Panc1 (cell line): ENCODE data around the gene IVD. TPM values are rescaled to one million over a fixed set of nuclear protein-coding genes. Genes with fewer than 3 reads are reported as not detected.

Experiments
- ATAC-seq: fragments of 200-7000 bp; cut with Tn5 transposase; 2 replicates; pipeline ENCODE4 v1.9.1; 2020; ENCODE audit warnings: mild to moderate bottlenecking, moderate library complexity
- BruUV-seq: library from RNA; stranded (reverse); fragments of 400-500 nt; replicated peaks from 2 replicates; lab custom pipeline; 2021; lab: Mats Ljungman, UMichigan
- CTCF ChIA-PET: fragments of 300-600 bp; sonication (Branson Sonifier 250); formaldehyde crosslinking; loops from one replicate; lab custom pipeline; 2022; ENCODE audit warnings: antibody characterized with exemption; lab: Charles Lee
- POLR2A ChIA-PET: fragments of 300-600 bp; sonication (Branson Sonifier 250); formaldehyde crosslinking; loops from one replicate; lab custom pipeline; 2022; ENCODE audit warnings: antibody characterized with exemption; lab: Charles Lee
- DNase-seq: peaks from one replicate; pipeline ENCODE4 v3.0.0-alpha.2; 2010; ENCODE audit warnings: low read depth, low spot score
- H3K27ac ChIP-seq: 2 replicates; pipeline ENCODE4 v1.5.1; 2011; ENCODE audit warnings: mild to moderate bottlenecking, low read length, inconsistent platforms
- H3K27me3 ChIP-seq: fragments of 200-500 bp; sonication (Bioruptor generic); 2 replicates; pipeline ENCODE4 v1.6.0; 2014; ENCODE audit warnings: low read length, inconsistent platforms; ENCODE audit not compliant: control insufficient read depth, insufficient read depth
- H3K36me3 ChIP-seq: fragments of 200-500 bp; sonication (Bioruptor generic); 2 replicates; pipeline ENCODE4 v1.5.1; 2014; ENCODE audit warnings: inconsistent platforms, mild to moderate bottlenecking, low read length, moderate library complexity; ENCODE audit not compliant: control insufficient read depth, insufficient read depth
- H3K4me1 ChIP-seq: 2 replicates; pipeline ENCODE4 v1.5.1; 2011; ENCODE audit warnings: inconsistent platforms, mild to moderate bottlenecking, low read length, moderate library complexity; ENCODE audit not compliant: control insufficient read depth, insufficient read depth
- H3K4me3 ChIP-seq, 2 experiments: 2 replicates each; pipeline ENCODE4 v1.5.1; 2011 to 2012; ENCODE audit warnings: low read depth in 2 of 2, low read length in 2 of 2, mild to moderate bottlenecking in 2 of 2, inconsistent platforms in 1 of 2, moderate library complexity in 1 of 2
- H3K9me3 ChIP-seq: fragments of 200-500 bp; sonication (Bioruptor generic); 2 replicates; pipeline ENCODE4 v1.5.1; 2014; ENCODE audit warnings: low read depth, mild to moderate bottlenecking, inconsistent platforms, low read length, moderate library complexity; ENCODE audit not compliant: control insufficient read depth, insufficient read depth
- POLR2AphosphoS5 ChIP-seq: IDR thresholded peaks from 2 replicates; pipeline ENCODE4 v1.6.1; 2012; ENCODE audit warnings: mild to moderate bottlenecking, low read depth, low read length, moderate library complexity
- SIN3A ChIP-seq: IDR thresholded peaks from 2 replicates; pipeline ENCODE4 v1.6.1; 2012; ENCODE audit warnings: low read depth, mild to moderate bottlenecking, low read length, moderate library complexity, borderline replicate concordance; ENCODE audit not compliant: insufficient read depth
- TCF7L2 ChIP-seq: IDR thresholded peaks from 2 replicates; pipeline ENCODE4 v1.6.1; 2011; ENCODE audit warnings: mild to moderate bottlenecking, low read depth, low read length, inconsistent platforms
- in situ Hi-C: cut with HindIII; loops from 2 replicates; pipeline ENCODE4 v1.10.0; 2016; ENCODE audit warnings: low sequenced_read_pairs, low pct_unique_long_range_greater_than_20kb
- intact Hi-C: fragments of 100-400 bp; cut with micrococcal nuclease; formaldehyde crosslinking; loops from one replicate; pipeline ENCODE4 v1.10.0; 2022; ENCODE audit not compliant: unreplicated experiment
- total RNA-seq: library from RNA; stranded (reverse); gene quantifications from one replicate; pipeline ENCODE4 v1.2.1, GENCODE V29; 2021; ENCODE audit not compliant: unreplicated experiment
- TF ChIP-seq, protein P1 (sequence below): fragments of 450-650 bp; IDR thresholded peaks from 2 replicates; pipeline ENCODE4 v1.5.1; 2017; ENCODE audit warnings: mild to moderate bottlenecking
- TF ChIP-seq, protein P2 (sequence below), 2 experiments: IDR thresholded peaks; 2 replicates each; pipeline ENCODE4 v1.6.1; 2011 to 2012; ENCODE audit warnings: low read depth in 2 of 2, control low read depth in 1 of 2, low read length in 1 of 2, mild to moderate bottlenecking in 1 of 2, moderate library complexity in 1 of 2; ENCODE audit not compliant: insufficient read depth in 1 of 2

IVD gene
- total RNA-seq, 1 experiment from 2014 or later: 74.6 TPM

DNA sequence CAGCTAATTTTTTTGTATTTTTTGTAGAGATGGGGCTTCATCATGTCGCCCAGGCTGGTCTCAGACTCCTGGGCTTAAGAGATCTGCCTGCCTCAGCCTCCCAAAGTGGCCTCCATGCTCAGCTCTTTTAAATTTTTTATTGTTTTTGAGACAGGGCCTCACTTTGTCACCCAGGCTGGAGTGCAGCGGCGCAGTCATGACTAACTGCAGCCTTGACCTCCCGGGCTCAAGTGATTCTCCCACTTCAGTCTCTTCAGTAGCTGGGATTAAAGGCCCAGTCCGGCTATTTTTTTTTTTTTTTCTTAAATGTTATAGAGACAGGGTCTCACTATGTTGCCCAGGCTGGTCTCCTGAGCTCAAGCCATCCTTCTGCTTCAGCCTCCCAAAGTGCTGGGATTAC, 20.1 kb downstream of the IVD start:
- no peak for ATAC-seq
- DNase-seq: no peak
- Histone ChIP-seq H3K36me3 (no peaks in the 10 kb centered on the region), H3K27me3 (no peaks in the 10 kb centered on the region), H3K4me3 (no peak overlapping the region), H3K27ac (no peak overlapping the region), H3K9me3 (no peaks in the 10 kb centered on the region), H3K4me1 (peaks cover 12% of the 10 kb centered on the region)
- POLR2A ChIA-PET: no interaction called here
- no TSS peak for BruUV-seq
- CTCF ChIA-PET: no interaction called here
- in situ Hi-C loops (no loop called here), intact Hi-C loops (no loop called here)
- TF ChIP-seq POLR2AphosphoS5 (no peak), SIN3A (no peak), TCF7L2 (no peak)
- TF ChIP-seq, protein P1, sequence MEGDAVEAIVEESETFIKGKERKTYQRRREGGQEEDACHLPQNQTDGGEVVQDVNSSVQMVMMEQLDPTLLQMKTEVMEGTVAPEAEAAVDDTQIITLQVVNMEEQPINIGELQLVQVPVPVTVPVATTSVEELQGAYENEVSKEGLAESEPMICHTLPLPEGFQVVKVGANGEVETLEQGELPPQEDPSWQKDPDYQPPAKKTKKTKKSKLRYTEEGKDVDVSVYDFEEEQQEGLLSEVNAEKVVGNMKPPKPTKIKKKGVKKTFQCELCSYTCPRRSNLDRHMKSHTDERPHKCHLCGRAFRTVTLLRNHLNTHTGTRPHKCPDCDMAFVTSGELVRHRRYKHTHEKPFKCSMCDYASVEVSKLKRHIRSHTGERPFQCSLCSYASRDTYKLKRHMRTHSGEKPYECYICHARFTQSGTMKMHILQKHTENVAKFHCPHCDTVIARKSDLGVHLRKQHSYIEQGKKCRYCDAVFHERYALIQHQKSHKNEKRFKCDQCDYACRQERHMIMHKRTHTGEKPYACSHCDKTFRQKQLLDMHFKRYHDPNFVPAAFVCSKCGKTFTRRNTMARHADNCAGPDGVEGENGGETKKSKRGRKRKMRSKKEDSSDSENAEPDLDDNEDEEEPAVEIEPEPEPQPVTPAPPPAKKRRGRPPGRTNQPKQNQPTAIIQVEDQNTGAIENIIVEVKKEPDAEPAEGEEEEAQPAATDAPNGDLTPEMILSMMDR: no peak
- TF ChIP-seq, protein P2, sequence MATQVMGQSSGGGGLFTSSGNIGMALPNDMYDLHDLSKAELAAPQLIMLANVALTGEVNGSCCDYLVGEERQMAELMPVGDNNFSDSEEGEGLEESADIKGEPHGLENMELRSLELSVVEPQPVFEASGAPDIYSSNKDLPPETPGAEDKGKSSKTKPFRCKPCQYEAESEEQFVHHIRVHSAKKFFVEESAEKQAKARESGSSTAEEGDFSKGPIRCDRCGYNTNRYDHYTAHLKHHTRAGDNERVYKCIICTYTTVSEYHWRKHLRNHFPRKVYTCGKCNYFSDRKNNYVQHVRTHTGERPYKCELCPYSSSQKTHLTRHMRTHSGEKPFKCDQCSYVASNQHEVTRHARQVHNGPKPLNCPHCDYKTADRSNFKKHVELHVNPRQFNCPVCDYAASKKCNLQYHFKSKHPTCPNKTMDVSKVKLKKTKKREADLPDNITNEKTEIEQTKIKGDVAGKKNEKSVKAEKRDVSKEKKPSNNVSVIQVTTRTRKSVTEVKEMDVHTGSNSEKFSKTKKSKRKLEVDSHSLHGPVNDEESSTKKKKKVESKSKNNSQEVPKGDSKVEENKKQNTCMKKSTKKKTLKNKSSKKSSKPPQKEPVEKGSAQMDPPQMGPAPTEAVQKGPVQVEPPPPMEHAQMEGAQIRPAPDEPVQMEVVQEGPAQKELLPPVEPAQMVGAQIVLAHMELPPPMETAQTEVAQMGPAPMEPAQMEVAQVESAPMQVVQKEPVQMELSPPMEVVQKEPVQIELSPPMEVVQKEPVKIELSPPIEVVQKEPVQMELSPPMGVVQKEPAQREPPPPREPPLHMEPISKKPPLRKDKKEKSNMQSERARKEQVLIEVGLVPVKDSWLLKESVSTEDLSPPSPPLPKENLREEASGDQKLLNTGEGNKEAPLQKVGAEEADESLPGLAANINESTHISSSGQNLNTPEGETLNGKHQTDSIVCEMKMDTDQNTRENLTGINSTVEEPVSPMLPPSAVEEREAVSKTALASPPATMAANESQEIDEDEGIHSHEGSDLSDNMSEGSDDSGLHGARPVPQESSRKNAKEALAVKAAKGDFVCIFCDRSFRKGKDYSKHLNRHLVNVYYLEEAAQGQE (IDR thresholded peaks at IDR 0.05; ENCODE audit: insufficient read depth in 1 of 2, low read depth in 2 of 2, low read length in 1 of 2): no peak

DNA sequence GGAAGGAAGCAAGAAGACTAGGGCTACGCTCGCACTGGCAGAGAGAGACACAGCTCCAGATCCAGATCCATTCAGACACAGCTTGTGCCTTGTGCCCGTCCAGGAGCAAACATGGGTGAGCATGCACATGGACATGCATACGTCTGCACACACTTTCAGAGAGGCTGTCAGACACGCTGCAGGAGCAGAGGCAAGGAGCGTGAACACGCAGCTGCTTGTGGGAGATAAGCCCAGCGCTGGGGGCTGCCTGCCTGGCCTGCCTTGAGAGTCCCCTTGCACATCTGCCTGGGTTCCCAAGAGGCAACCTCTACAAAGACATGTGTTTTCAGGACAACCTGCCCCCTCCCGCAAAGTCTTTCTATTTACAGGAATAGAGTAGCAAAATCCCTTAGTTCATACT, 21.6 kb downstream of the IVD start:
- POLR2A ChIA-PET: no interaction called here
- ATAC-seq (no peak), DNase-seq (no peak)
- BruUV-seq: no TSS peak
- H3K27ac ChIP-seq: no peak overlapping the region
- no peaks in the 10 kb centered on the region for H3K27me3 ChIP-seq
- TF ChIP-seq, protein P2 (IDR thresholded peaks at IDR 0.05; ENCODE audit: insufficient read depth in 1 of 2, low read depth in 2 of 2, low read length in 1 of 2): no peak
- TF ChIP-seq POLR2AphosphoS5: no peak
- TF ChIP-seq, protein P1: no peak
- TF ChIP-seq SIN3A: no peak
- no peak for TF ChIP-seq TCF7L2
- no peaks in the 10 kb centered on the region for H3K4me1 ChIP-seq
- CTCF ChIA-PET: no interaction called here
- in situ Hi-C loops: no loop called here
- H3K4me3 ChIP-seq: no peak overlapping the region
- intact Hi-C loops: no loop called here
- H3K36me3 ChIP-seq: no peaks in the 10 kb centered on the region
- H3K9me3 ChIP-seq: no peaks in the 10 kb centered on the region
